ENCODE data around the gene ATXN7L1. TPM values are rescaled to one million over a fixed set of nuclear protein-coding genes. Genes with fewer than 3 reads are reported as not detected.

ATXN7L1 gene
- total and polyA plus RNA-seq, 2 of the 8 experiments (the other 6 are each of a cell fraction or from before 2014, with no cell fraction given): 14.3 to 34.0 TPM

DNA sequence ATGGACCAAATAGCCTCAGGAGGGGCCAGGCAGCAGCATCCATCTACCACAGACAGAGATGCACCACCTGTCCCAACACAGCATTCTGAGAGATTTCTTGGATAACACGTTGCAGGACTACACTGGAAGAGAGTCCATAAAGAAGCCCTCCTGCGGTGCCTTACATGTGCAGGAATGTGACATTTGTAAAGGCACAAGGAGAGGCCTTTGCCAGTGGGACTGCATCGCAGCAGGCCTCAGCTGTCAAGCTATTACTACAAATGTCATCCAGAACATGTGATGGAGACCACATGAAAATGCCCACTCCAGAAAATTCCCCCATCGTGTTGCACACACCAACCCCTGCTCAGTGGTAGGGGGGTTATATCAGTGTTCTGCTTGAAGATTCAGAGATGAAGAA lies 77.4 kb downstream of the ATXN7L1 start (continued):
- TF ChIP-seq BRCA1 (IDR thresholded peaks at IDR 0.05; ENCODE audit: low read depth, low read length) (no peak), ASH2L (IDR thresholded peaks at IDR 0.05; ENCODE audit: low read length) (no peak), CREB1 (IDR thresholded peaks at IDR 0.05) (no peak), RNF2 (IDR thresholded peaks at IDR 0.05; ENCODE audit: borderline replicate concordance, low read depth, low read length, missing control alignments, poor library complexity, severe bottlenecking) (no peak), RXRA (IDR thresholded peaks at IDR 0.05; ENCODE audit: insufficient read depth, low read depth, low read length) (no peak), CTBP2 (IDR thresholded peaks at IDR 0.05; ENCODE audit: borderline replicate concordance, insufficient read depth, insufficient read length, low read length) (peak; percentile 87), SAP30 (IDR thresholded peaks at IDR 0.05; ENCODE audit: insufficient read depth, insufficient replicate concordance, low read length) (peak; percentile 97), E2F6 (IDR thresholded peaks at IDR 0.05) (no peak), CBX8 (IDR thresholded peaks at IDR 0.05; ENCODE audit: borderline replicate concordance, low read depth, low read length) (no peak), TEAD4 (IDR thresholded peaks at IDR 0.05; ENCODE audit: low read depth, low read length) (peak; percentile 96), POU5F1 (IDR thresholded peaks at IDR 0.05; ENCODE audit: low read depth, low read length) (no peak)

All from H1 (cell line).